HG03066 (cell line): Measurements from ENCODE around the gene SNTB2.

ENCODE experiments used
- ATAC-seq: cut with Tn5 transposase; IDR thresholded peaks from one replicate; pipeline ENCODE4 v1.9.1; 2021; ENCODE audit warnings: low read depth; ENCODE audit not compliant: unreplicated experiment

Gene SNTB2

GRCh38 chr16:69179328-69180010 is 7.5 kb upstream of the SNTB2 start:
- ATAC-seq = no peak

- ATAC-seq = no peak
These were observed 7.0 kb upstream of the SNTB2 start for GRCh38 chr16:69180011-69180338.

- no peak for ATAC-seq
These were observed 4.1 kb upstream of the SNTB2 start for GRCh38 chr16:69182730-69183416.

- peak; percentile 12 for ATAC-seq
These were observed 677 bp downstream of the SNTB2 start for GRCh38 chr16:69187446-69188235.

- ATAC-seq = no peak
These were observed 1.2 kb downstream of the SNTB2 start for GRCh38 chr16:69188236-69188549.

GRCh38 chr16:69188716-69189115 is 1.8 kb downstream of the SNTB2 start:
- no peak for ATAC-seq

- no peak for ATAC-seq
These were observed 3.2 kb downstream of the SNTB2 start for GRCh38 chr16:69190046-69190588.

GRCh38 chr16:69190598-69190997 is 3.6 kb downstream of the SNTB2 start:
- no peak for ATAC-seq

GRCh38 chr16:69191136-69191535 is 4.2 kb downstream of the SNTB2 start:
- no peak for ATAC-seq

- no peak for ATAC-seq
These were observed 6.9 kb downstream of the SNTB2 start for GRCh38 chr16:69193855-69194254.

- ATAC-seq = no peak
These were observed 7.5 kb downstream of the SNTB2 start for GRCh38 chr16:69194488-69194887.

GRCh38 chr16:69195369-69196029 is 8.5 kb downstream of the SNTB2 start:
- no peak for ATAC-seq

- no peak for ATAC-seq
These were observed 10.6 kb downstream of the SNTB2 start for GRCh38 chr16:69197573-69197972.

GRCh38 chr16:69199382-69199781 is 12.4 kb downstream of the SNTB2 start:
- ATAC-seq = no peak

GRCh38 chr16:69201291-69201690 is 14.3 kb downstream of the SNTB2 start:
- no peak for ATAC-seq

GRCh38 chr16:69201787-69202186 is 14.8 kb downstream of the SNTB2 start:
- no peak for ATAC-seq

- ATAC-seq = no peak
These were observed 17.2 kb downstream of the SNTB2 start for GRCh38 chr16:69204172-69204571.

GRCh38 chr16:69209735-69210134 is 22.8 kb downstream of the SNTB2 start:
- no peak for ATAC-seq

- no peak for ATAC-seq
These were observed 30.5 kb downstream of the SNTB2 start for GRCh38 chr16:69217433-69217832.

GRCh38 chr16:69219279-69219678 is 32.3 kb downstream of the SNTB2 start:
- no peak for ATAC-seq

- no peak for ATAC-seq
These were observed 36.9 kb downstream of the SNTB2 start for GRCh38 chr16:69223882-69224281.
